ENCODE results near the gene CLEC2L.

The CLEC2L gene

GRCh38 chr7:139541600-139542307, 18.3 kb downstream of the CLEC2L start:
- Histone ChIP-seq H2BK120ac (ENCODE audit: low read depth, low read length) (no peak overlapping the region), H3K56ac (ENCODE audit: low read length) (peak overlapping the region; percentile 15), H3K9ac (ENCODE audit: low read length) (no peak overlapping the region), H3K23ac (ENCODE audit: low read length) (no peak overlapping the region), H3K4ac (ENCODE audit: low read depth, low read length) (no peak overlapping the region), H3K27me3 (ENCODE audit: insufficient read depth, low read length, poor library complexity) (no peaks in the 10 kb centered on the region), H4K8ac (ENCODE audit: low read depth, low read length) (no peak overlapping the region), H4K5ac (ENCODE audit: low read length) (no peak overlapping the region), H3K27ac (ENCODE audit: low read depth, low read length) (no peak overlapping the region), H3K36me3 (ENCODE audit: control insufficient read depth, insufficient read depth, low read length) (no peaks in the 10 kb centered on the region), H2AK5ac (ENCODE audit: low read length) (no peak overlapping the region), H2BK15ac (replicated peaks; ENCODE audit: low read depth) (no peak overlapping the region), H3K4me1 (ENCODE audit: control insufficient read depth, low read depth, low read length) (no peaks in the 10 kb centered on the region), H3K79me2 (ENCODE audit: control insufficient read depth, insufficient read depth, low read length) (no peaks in the 10 kb centered on the region), H3K18ac (ENCODE audit: low read length) (no peak overlapping the region), H3K79me1 (ENCODE audit: low read length) (no peaks in the 10 kb centered on the region), H3K4me2 (ENCODE audit: low read length) (no peak overlapping the region), H2BK5ac (ENCODE audit: low read length) (no peak overlapping the region), H3K4me3 (ENCODE audit: low read length) (no peak overlapping the region)
- WGBS (ENCODE audit: extremely low coverage, insufficient coverage, low lambda C conversion rate), result no CpG with 5 or more reads among the region's 21 CpGs
- peak; percentile 45 for DNase-seq

GRCh38 chr7:139542308-139543151, 19.0 kb downstream of the CLEC2L start:
- H2BK15ac ChIP-seq (replicated peaks; ENCODE audit: low read depth), result no peak overlapping the region
- H3K23ac ChIP-seq (ENCODE audit: low read length), result no peak overlapping the region
- H3K18ac ChIP-seq (ENCODE audit: low read length), result no peak overlapping the region
- no peak overlapping the region for H3K4me2 ChIP-seq (ENCODE audit: low read length)
- no peak overlapping the region for H3K9ac ChIP-seq (ENCODE audit: low read length)
- no peaks in the 10 kb centered on the region for H3K79me2 ChIP-seq (ENCODE audit: control insufficient read depth, insufficient read depth, low read length)
- DNase-seq, result no peak
- H3K79me1 ChIP-seq (ENCODE audit: low read length), result no peaks in the 10 kb centered on the region
- no peaks in the 10 kb centered on the region for H3K4me1 ChIP-seq (ENCODE audit: control insufficient read depth, low read depth, low read length)
- no peaks in the 10 kb centered on the region for H3K36me3 ChIP-seq (ENCODE audit: control insufficient read depth, insufficient read depth, low read length)
- no peak overlapping the region for H3K56ac ChIP-seq (ENCODE audit: low read length)
- no peak overlapping the region for H3K4me3 ChIP-seq (ENCODE audit: low read length)
- H2BK5ac ChIP-seq (ENCODE audit: low read length), result no peak overlapping the region
- no peak overlapping the region for H2BK120ac ChIP-seq (ENCODE audit: low read depth, low read length)
- H3K4ac ChIP-seq (ENCODE audit: low read depth, low read length), result no peak overlapping the region
- no peaks in the 10 kb centered on the region for H3K27me3 ChIP-seq (ENCODE audit: insufficient read depth, low read length, poor library complexity)
- H3K27ac ChIP-seq (ENCODE audit: low read depth, low read length), result no peak overlapping the region
- H4K5ac ChIP-seq (ENCODE audit: low read length), result no peak overlapping the region
- H4K8ac ChIP-seq (ENCODE audit: low read depth, low read length), result no peak overlapping the region
- WGBS (ENCODE audit: extremely low coverage, insufficient coverage, low lambda C conversion rate), result no CpG with 5 or more reads among the region's 28 CpGs
- H2AK5ac ChIP-seq (ENCODE audit: low read length), result no peak overlapping the region

GRCh38 chr7:139543801-139544603, 20.5 kb downstream of the CLEC2L start:
- Histone ChIP-seq H3K56ac (ENCODE audit: low read length) (no peak overlapping the region), H3K9ac (ENCODE audit: low read length) (no peak overlapping the region), H4K8ac (ENCODE audit: low read depth, low read length) (no peak overlapping the region), H2BK15ac (replicated peaks; ENCODE audit: low read depth) (no peak overlapping the region), H3K27me3 (ENCODE audit: insufficient read depth, low read length, poor library complexity) (no peaks in the 10 kb centered on the region), H3K36me3 (ENCODE audit: control insufficient read depth, insufficient read depth, low read length) (no peaks in the 10 kb centered on the region), H3K18ac (ENCODE audit: low read length) (no peak overlapping the region), H2BK5ac (ENCODE audit: low read length) (no peak overlapping the region), H3K4ac (ENCODE audit: low read depth, low read length) (no peak overlapping the region), H4K5ac (ENCODE audit: low read length) (no peak overlapping the region), H3K4me2 (ENCODE audit: low read length) (no peak overlapping the region), H3K79me1 (ENCODE audit: low read length) (no peaks in the 10 kb centered on the region), H2BK120ac (ENCODE audit: low read depth, low read length) (no peak overlapping the region), H3K4me1 (ENCODE audit: control insufficient read depth, low read depth, low read length) (no peaks in the 10 kb centered on the region), H3K4me3 (ENCODE audit: low read length) (no peak overlapping the region), H3K27ac (ENCODE audit: low read depth, low read length) (no peak overlapping the region), H2AK5ac (ENCODE audit: low read length) (no peak overlapping the region), H3K79me2 (ENCODE audit: control insufficient read depth, insufficient read depth, low read length) (no peaks in the 10 kb centered on the region), H3K23ac (ENCODE audit: low read length) (no peak overlapping the region)
- WGBS (ENCODE audit: extremely low coverage, insufficient coverage, low lambda C conversion rate), result no CpG with 5 or more reads among the region's 18 CpGs
- peak; percentile 26 for DNase-seq

- no peak overlapping the region for H3K4me3 ChIP-seq (ENCODE audit: low read length)
- H4K5ac ChIP-seq (ENCODE audit: low read length), result no peak overlapping the region
- no peaks in the 10 kb centered on the region for H3K36me3 ChIP-seq (ENCODE audit: control insufficient read depth, insufficient read depth, low read length)
- no peak overlapping the region for H4K8ac ChIP-seq (ENCODE audit: low read depth, low read length)
- no peaks in the 10 kb centered on the region for H3K4me1 ChIP-seq (ENCODE audit: control insufficient read depth, low read depth, low read length)
- H3K79me2 ChIP-seq (ENCODE audit: control insufficient read depth, insufficient read depth, low read length), result no peaks in the 10 kb centered on the region
- no peak overlapping the region for H3K4ac ChIP-seq (ENCODE audit: low read depth, low read length)
- H3K23ac ChIP-seq (ENCODE audit: low read length), result no peak overlapping the region
- no peak overlapping the region for H3K4me2 ChIP-seq (ENCODE audit: low read length)
- no peak overlapping the region for H3K56ac ChIP-seq (ENCODE audit: low read length)
- no peak overlapping the region for H3K18ac ChIP-seq (ENCODE audit: low read length)
- H2BK120ac ChIP-seq (ENCODE audit: low read depth, low read length), result no peak overlapping the region
- no CpG with 5 or more reads among the region's 11 CpGs for WGBS (ENCODE audit: extremely low coverage, insufficient coverage, low lambda C conversion rate)
- H2BK15ac ChIP-seq (replicated peaks; ENCODE audit: low read depth), result no peak overlapping the region
- DNase-seq, result no peak
- H3K27me3 ChIP-seq (ENCODE audit: insufficient read depth, low read length, poor library complexity), result no peaks in the 10 kb centered on the region
- H3K9ac ChIP-seq (ENCODE audit: low read length), result no peak overlapping the region
- H3K27ac ChIP-seq (ENCODE audit: low read depth, low read length), result no peak overlapping the region
- no peaks in the 10 kb centered on the region for H3K79me1 ChIP-seq (ENCODE audit: low read length)
- no peak overlapping the region for H2BK5ac ChIP-seq (ENCODE audit: low read length)
- no peak overlapping the region for H2AK5ac ChIP-seq (ENCODE audit: low read length)
These were observed 21.2 kb downstream of the CLEC2L start for GRCh38 chr7:139544645-139545044.

- H3K18ac ChIP-seq (ENCODE audit: low read length), result no peak overlapping the region
- no peak overlapping the region for H3K4ac ChIP-seq (ENCODE audit: low read depth, low read length)
- no peak overlapping the region for H4K8ac ChIP-seq (ENCODE audit: low read depth, low read length)
- no peaks in the 10 kb centered on the region for H3K79me1 ChIP-seq (ENCODE audit: low read length)
- WGBS (ENCODE audit: extremely low coverage, insufficient coverage, low lambda C conversion rate), result no CpG with 5 or more reads among the region's 5 CpGs
- no peak overlapping the region for H2BK5ac ChIP-seq (ENCODE audit: low read length)
- H3K4me3 ChIP-seq (ENCODE audit: low read length), result no peak overlapping the region
- no peak overlapping the region for H2BK120ac ChIP-seq (ENCODE audit: low read depth, low read length)
- H4K5ac ChIP-seq (ENCODE audit: low read length), result no peak overlapping the region
- H3K9ac ChIP-seq (ENCODE audit: low read length), result no peak overlapping the region
- no peak overlapping the region for H3K27ac ChIP-seq (ENCODE audit: low read depth, low read length)
- DNase-seq, result no peak
- H3K23ac ChIP-seq (ENCODE audit: low read length), result no peak overlapping the region
- no peak overlapping the region for H3K4me2 ChIP-seq (ENCODE audit: low read length)
- no peak overlapping the region for H3K56ac ChIP-seq (ENCODE audit: low read length)
- no peaks in the 10 kb centered on the region for H3K36me3 ChIP-seq (ENCODE audit: control insufficient read depth, insufficient read depth, low read length)
- no peaks in the 10 kb centered on the region for H3K79me2 ChIP-seq (ENCODE audit: control insufficient read depth, insufficient read depth, low read length)
- no peaks in the 10 kb centered on the region for H3K4me1 ChIP-seq (ENCODE audit: control insufficient read depth, low read depth, low read length)
- H2AK5ac ChIP-seq (ENCODE audit: low read length), result no peak overlapping the region
- no peaks in the 10 kb centered on the region for H3K27me3 ChIP-seq (ENCODE audit: insufficient read depth, low read length, poor library complexity)
- H2BK15ac ChIP-seq (replicated peaks; ENCODE audit: low read depth), result no peak overlapping the region
These were observed 25.0 kb downstream of the CLEC2L start for GRCh38 chr7:139548302-139549028.
